Lung (tissue), 12 donors: ENCODE measurements around the gene SLAMF7. TPM values are rescaled to one million over a fixed set of nuclear protein-coding genes. Genes with fewer than 3 reads are reported as not detected.

Experiments
- ATAC-seq: fragments of 200-7000 bp; cut with Tn5 transposase; one replicate; pipeline ENCODE4 v1.9.1; 2020; ENCODE audit warnings: moderate number of reproducible peaks; ENCODE audit not compliant: insufficient read depth, low FRiP score
- DNase-seq, 3 donors: peaks; one replicate each; pipeline ENCODE4 v3.0.0-alpha.2; 2013 to 2017
- H3K27ac ChIP-seq, 2 donors: one replicate each; pipeline ENCODE4 v1.5.1; 2013; ENCODE audit warnings: mild to moderate bottlenecking in 2 of 2, moderate library complexity in 2 of 2, control low read depth in 1 of 2, inconsistent platforms in 1 of 2, low read depth in 1 of 2, low read length in 1 of 2
- H3K27me3 ChIP-seq, 3 donors: one replicate each; pipeline ENCODE4 v1.5.1; 2013; ENCODE audit warnings: low read length in 2 of 3; ENCODE audit not compliant: control insufficient read depth in 3 of 3, insufficient read depth in 3 of 3
- H3K36me3 ChIP-seq, 4 donors: one replicate each; pipeline ENCODE4 v1.5.1; 2013; ENCODE audit warnings: low read length in 4 of 4, mild to moderate bottlenecking in 1 of 4, moderate library complexity in 1 of 4; ENCODE audit not compliant: control insufficient read depth in 4 of 4, insufficient read depth in 4 of 4
- H3K4me1 ChIP-seq, 5 donors: one replicate each; pipeline ENCODE4 v1.5.1; 2013; ENCODE audit warnings: low read length in 5 of 5, mild to moderate bottlenecking in 2 of 5, moderate library complexity in 1 of 5; ENCODE audit not compliant: control insufficient read depth in 5 of 5, insufficient read depth in 5 of 5
- H3K4me3 ChIP-seq: one replicate; pipeline ENCODE4 v1.5.1; 2013; ENCODE audit warnings: mild to moderate bottlenecking, control low read depth, moderate library complexity
- H3K9ac ChIP-seq, 2 donors: one replicate each; pipeline ENCODE4 v1.5.1; 2013; ENCODE audit warnings: low read length in 2 of 2, control low read depth in 1 of 2; ENCODE audit not compliant: insufficient read depth in 1 of 2
- H3K9me3 ChIP-seq, 4 donors: one replicate each; pipeline ENCODE4 v1.5.1; 2013; ENCODE audit warnings: low read length in 3 of 4, mild to moderate bottlenecking in 1 of 4, moderate library complexity in 1 of 4; ENCODE audit not compliant: control insufficient read depth in 4 of 4, insufficient read depth in 3 of 4
- WGBS, 2 donors: extraction: QIAGEN DNeasy Blood & Tissue Kit; methylation state at CpG; one replicate each; pipeline ENCODE4 v1.1.7; 2013; 5-methylcytosine and 5-hydroxymethylcytosine counted together
- polyA plus RNA-seq, 2 donors: library from polyadenylated mRNA; stranded (reverse); fragments of 200-250 nt; gene quantifications; one replicate each; pipeline ENCODE4 v1.2.1, GENCODE V29; 2013
- total RNA-seq, 2 donors: library from RNA; depleted of rRNA in 1 of 2; stranded (reverse); fragments of >200 nt in 1 of 2; gene quantifications; one replicate each; pipeline ENCODE4 v1.2.1, GENCODE V29; 2014 to 2021
- TF ChIP-seq, protein P1 (sequence below): IDR thresholded peaks from 2 replicates; pipeline ENCODE4 v1.5.1; 2012; ENCODE audit warnings: mild to moderate bottlenecking; ENCODE audit errors: control extremely low read depth, extremely low read depth
- donor health status: control.
- donor health status: control.
- donor health status: Bipolar disorder and iron deficiency.
- donor health status: healthy.
- donor health status: DM: yes; HTN: yes; CAD: no.

Gene SLAMF7
- total and polyA plus RNA-seq, 4 donors, result 4.6 to 69.4 (median 10.0) TPM

- H3K27ac ChIP-seq, result no peak overlapping the region
- H3K27me3 ChIP-seq, result no peaks in the 10 kb centered on the region
- 38 to 51% methylated on average over 4 of the region's 4 CpGs for WGBS, 2 donors
- H3K4me1 ChIP-seq, result peaks cover 0 to 9% (median 0%) of the 10 kb centered on the region in 5 donors
- TF ChIP-seq, protein P1, sequence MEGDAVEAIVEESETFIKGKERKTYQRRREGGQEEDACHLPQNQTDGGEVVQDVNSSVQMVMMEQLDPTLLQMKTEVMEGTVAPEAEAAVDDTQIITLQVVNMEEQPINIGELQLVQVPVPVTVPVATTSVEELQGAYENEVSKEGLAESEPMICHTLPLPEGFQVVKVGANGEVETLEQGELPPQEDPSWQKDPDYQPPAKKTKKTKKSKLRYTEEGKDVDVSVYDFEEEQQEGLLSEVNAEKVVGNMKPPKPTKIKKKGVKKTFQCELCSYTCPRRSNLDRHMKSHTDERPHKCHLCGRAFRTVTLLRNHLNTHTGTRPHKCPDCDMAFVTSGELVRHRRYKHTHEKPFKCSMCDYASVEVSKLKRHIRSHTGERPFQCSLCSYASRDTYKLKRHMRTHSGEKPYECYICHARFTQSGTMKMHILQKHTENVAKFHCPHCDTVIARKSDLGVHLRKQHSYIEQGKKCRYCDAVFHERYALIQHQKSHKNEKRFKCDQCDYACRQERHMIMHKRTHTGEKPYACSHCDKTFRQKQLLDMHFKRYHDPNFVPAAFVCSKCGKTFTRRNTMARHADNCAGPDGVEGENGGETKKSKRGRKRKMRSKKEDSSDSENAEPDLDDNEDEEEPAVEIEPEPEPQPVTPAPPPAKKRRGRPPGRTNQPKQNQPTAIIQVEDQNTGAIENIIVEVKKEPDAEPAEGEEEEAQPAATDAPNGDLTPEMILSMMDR, result no peak
- DNase-seq, result no peak
- no peaks in the 10 kb centered on the region for H3K9me3 ChIP-seq
- H3K9ac ChIP-seq, result no peak overlapping the region
- no peak overlapping the region for H3K4me3 ChIP-seq
- ATAC-seq, result no peak
- H3K36me3 ChIP-seq, result no peaks in the 10 kb centered on the region
Observed at GRCh38 chr1:160708118-160708517, 30.9 kb upstream of the SLAMF7 start.

DNA sequence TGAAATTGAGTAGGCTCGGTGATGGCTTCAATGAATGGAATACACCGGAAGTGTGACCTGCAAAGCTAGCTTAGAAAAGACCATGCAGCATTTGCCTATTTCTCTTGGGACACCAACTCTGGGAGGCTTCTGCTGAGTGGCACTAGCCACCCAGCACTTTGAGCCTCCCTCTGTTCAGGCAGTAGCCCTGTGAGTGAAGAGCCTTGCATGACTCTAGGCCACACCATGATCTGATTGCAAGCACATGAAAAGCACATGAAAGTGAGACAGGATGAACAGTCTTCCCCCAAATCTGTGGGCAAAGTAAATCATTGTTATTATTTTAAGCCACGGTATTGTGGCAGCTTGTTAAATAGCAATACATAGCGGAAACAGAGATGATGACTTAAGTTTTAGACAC is 30.2 kb upstream of the SLAMF7 start:
- WGBS, 2 donors, result 67 to 74% methylated on average over 4 of the region's 4 CpGs
- DNase-seq (no peak), ATAC-seq (no peak)
- Histone ChIP-seq H3K9ac (no peak overlapping the region), H3K4me1 (peaks cover 0 to 9% (median 0%) of the 10 kb centered on the region in 5 donors), H3K27ac (peak overlapping the region in 1 of 2 donors; percentile 64), H3K4me3 (no peak overlapping the region), H3K9me3 (no peaks in the 10 kb centered on the region), H3K36me3 (no peaks in the 10 kb centered on the region), H3K27me3 (no peaks in the 10 kb centered on the region)
- TF ChIP-seq, protein P1, result no peak

DNA sequence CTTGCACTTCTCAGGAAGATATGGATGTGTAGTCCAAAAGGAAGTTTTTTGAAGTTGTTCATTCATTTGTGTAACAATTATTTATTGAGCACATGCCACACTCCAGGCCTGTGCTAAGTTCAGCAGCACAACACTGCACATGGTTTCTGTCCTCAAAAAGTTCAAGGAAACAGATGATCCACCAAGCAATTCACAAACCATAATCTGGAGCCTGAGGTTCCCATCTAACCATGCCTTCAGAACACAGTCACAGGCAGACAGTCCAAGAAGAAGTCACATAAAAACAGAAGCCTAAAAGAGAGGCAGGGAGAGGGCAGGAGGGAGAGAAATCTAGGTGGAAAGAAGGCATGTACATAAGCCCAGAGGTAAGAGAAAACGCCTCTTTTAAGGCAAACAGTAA is 29.3 kb upstream of the SLAMF7 start:
- Histone ChIP-seq H3K9ac (no peak overlapping the region), H3K9me3 (no peaks in the 10 kb centered on the region), H3K27ac (no peak overlapping the region), H3K4me3 (no peak overlapping the region), H3K36me3 (no peaks in the 10 kb centered on the region), H3K27me3 (no peaks in the 10 kb centered on the region), H3K4me1 (peaks cover 0 to 9% (median 0%) of the 10 kb centered on the region in 5 donors)
- no peak for ATAC-seq
- 83 to 87% methylated on average over 1 of the region's 1 CpG for WGBS, 2 donors
- no peak for DNase-seq
- TF ChIP-seq, protein P1, result no peak
